Nucleus accumbens (tissue), 56 donors: ENCODE results near the gene TAOK3.
A peak's percentile ranks its signal among the peaks of the same experiment; 100 is the strongest.

Source experiments
- DNase-seq, 56 donors: peaks; one replicate each; lab custom pipeline; 2025; lab: John Stamatoyannopoulos, UW

TAOK3 gene

GRCh38 chr12:118107011-118107410 is 265.7 kb downstream of the TAOK3 start:
- DNase-seq = no peak

GRCh38 chr12:118103601-118104382 is 268.9 kb downstream of the TAOK3 start, which contains the start of gene VSIG10:
TSS of gene VSIG10 (minus strand) at chr12:118104011. CDS start at chr12:118103671, 340 bp downstream.
- peak in 45 of 56 donors; percentile 1 to 77 (median 36) for DNase-seq

GRCh38 chr12:118103201-118103600 is 269.5 kb downstream of the TAOK3 start:
- peak in 17 of 56 donors; percentile 3 to 33 (median 22) for DNase-seq

- DNase-seq = no peak
These were observed 270.1 kb downstream of the TAOK3 start for GRCh38 chr12:118102609-118103008.

GRCh38 chr12:118102070-118102469 is 270.6 kb downstream of the TAOK3 start:
- no peak for DNase-seq

- DNase-seq = no peak
These were observed 271.7 kb downstream of the TAOK3 start for GRCh38 chr12:118101051-118101450.
